Measurements from ENCODE around the gene CHST14.
A peak's percentile ranks its signal among the peaks of the same experiment; 100 is the strongest.

CHST14 gene, protein sequence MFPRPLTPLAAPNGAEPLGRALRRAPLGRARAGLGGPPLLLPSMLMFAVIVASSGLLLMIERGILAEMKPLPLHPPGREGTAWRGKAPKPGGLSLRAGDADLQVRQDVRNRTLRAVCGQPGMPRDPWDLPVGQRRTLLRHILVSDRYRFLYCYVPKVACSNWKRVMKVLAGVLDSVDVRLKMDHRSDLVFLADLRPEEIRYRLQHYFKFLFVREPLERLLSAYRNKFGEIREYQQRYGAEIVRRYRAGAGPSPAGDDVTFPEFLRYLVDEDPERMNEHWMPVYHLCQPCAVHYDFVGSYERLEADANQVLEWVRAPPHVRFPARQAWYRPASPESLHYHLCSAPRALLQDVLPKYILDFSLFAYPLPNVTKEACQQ

DNA sequence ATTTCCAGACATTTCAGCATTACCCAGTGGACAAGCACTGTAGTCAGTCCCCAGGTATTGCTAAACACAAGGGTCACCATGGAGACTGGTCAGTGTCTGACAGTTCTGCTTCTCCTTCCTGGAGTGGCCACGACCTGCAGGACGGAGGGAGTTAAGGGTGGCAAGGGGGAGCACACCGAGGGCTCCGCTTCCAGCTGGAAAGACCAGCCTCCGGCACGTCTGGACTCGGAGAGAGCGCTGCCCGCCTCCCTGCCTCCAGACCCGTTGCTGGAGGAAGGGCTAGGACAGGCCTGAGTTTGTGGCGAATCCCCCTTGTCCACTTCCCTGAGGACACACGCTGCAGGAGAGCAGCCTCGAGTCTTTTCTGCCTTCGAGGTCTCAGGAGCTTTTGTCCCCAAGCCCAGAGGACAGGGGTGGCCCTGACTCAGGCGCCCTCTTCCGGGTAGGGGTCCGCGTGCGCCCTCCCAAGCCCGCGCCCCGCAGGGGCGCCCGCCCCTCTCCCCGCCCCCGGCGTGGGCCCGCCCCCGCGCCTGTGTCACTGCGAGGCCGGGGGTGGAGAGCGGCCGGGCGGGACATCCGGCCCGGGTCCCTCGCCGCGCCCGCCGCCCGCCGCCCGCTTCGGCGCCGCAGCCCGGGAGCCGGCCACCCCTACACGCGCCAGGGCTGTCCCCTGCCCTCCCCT lies at the start of gene CHST14:
Gene CHST14, plus strand, starts transcription at position 562 of the 682 bp plus-strand sequence. CDS start 230 bp downstream, outside the sequence.
- DNase-seq (ENCODE audit: low read depth in 2 of 3, low spot score in 1 of 3) = no peak

DNA sequence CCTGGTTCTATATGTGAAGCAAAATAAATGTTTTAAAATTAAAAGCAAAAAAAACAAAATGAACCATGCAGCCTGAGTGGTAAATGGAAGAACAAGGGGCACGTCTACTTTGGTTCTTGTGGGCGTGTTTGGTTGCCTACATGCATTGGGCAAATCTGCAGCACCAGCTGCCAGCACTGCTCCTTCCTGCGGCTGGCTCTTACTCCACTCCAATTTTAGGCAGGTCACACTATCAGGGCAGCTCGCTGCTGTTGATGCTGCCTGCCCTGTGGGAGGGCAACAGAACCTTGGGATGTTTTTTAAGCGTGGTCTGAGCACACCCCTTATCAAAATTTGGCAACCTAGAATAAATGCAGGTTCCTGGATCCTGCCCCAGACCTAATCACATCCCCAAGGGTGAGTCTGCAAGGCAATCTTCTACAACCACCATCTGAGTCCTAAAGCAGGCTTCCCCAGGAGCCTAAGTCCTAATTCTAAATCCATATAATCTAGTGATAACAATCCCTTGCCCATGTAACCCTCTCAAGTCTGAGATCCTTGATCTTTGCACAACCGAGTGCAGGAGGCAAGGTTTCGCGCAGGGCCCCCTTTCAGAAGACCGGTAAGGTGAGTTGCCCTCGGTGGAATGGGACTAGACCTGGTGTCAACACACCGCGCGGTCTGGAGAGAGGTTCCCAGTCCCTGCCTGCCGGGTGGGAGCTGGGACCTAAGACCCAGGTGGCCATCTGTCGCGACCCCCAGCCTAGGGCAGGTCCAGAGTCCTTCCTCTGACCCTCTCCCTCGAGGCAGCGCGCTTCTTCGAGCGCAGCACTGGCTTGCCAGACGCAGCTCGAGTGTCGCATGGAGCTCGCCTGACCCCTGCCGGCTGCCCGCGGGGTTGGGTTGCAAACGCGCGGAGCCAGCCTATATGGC lies 49.3 kb upstream of the CHST14 start:
- peak; percentile 63 to 78 (median 77) for DNase-seq (ENCODE audit: low read depth in 2 of 3, low spot score in 1 of 3)

DNA sequence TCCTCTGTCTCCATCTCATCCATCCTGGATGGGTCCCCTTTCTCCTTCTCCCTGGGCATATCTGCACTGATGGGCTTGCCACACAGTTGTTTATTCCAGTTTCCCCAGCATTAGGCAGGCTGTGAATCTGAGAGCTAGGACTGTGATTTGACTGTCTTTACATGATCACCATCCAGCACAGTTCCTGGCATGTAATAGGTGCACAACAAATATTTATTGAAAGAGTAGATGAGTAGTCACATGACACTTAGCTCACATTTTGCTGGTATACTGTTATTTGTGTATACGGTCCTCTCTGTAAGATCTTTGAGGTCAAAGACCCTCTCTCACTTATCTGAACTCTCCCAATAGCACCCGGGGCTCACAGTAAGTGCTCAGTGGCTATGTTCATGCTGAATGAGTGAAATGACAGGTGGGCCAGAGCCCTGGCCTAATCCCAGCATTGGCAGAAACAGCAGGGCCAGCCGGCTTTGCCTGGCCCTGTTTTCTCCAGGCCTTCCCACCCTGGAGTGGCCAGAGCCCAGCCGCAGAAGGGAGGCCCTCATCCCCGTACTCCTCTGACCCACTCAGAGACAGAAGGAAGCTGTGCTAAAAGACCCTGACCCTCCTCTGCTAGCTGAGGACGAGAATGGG lies 46.2 kb upstream of the CHST14 start:
- no peak for DNase-seq (ENCODE audit: low read depth in 2 of 3, low spot score in 1 of 3)

DNA sequence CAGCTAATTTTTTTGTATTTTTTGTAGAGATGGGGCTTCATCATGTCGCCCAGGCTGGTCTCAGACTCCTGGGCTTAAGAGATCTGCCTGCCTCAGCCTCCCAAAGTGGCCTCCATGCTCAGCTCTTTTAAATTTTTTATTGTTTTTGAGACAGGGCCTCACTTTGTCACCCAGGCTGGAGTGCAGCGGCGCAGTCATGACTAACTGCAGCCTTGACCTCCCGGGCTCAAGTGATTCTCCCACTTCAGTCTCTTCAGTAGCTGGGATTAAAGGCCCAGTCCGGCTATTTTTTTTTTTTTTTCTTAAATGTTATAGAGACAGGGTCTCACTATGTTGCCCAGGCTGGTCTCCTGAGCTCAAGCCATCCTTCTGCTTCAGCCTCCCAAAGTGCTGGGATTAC lies 45.1 kb upstream of the CHST14 start:
- DNase-seq (ENCODE audit: low read depth in 2 of 3, low spot score in 1 of 3) = no peak

DNA sequence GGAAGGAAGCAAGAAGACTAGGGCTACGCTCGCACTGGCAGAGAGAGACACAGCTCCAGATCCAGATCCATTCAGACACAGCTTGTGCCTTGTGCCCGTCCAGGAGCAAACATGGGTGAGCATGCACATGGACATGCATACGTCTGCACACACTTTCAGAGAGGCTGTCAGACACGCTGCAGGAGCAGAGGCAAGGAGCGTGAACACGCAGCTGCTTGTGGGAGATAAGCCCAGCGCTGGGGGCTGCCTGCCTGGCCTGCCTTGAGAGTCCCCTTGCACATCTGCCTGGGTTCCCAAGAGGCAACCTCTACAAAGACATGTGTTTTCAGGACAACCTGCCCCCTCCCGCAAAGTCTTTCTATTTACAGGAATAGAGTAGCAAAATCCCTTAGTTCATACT lies 43.6 kb upstream of the CHST14 start:
- no peak for DNase-seq (ENCODE audit: low read depth in 2 of 3, low spot score in 1 of 3)

DNA sequence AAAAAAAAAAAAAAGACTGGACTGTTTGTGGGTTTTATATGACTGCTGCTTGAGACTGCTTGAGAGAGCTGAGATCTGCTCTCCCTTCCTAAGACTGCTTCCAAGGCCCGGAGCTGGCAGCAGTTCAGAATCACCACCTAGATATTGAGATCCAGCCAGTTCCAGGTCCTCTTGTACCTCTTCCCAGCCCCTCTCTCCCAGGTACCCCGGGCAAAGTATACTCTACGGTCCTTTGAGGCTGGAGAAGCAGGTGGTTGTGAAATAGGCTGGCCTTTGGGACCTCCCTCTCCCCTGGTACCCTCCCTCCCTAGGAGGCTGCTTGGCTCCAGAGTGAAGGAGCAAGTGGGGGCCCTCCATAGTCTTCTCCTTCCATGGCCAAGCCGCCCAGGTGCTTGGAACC lies 42.6 kb upstream of the CHST14 start:
- no peak for DNase-seq (ENCODE audit: low read depth in 2 of 3, low spot score in 1 of 3)

DNA sequence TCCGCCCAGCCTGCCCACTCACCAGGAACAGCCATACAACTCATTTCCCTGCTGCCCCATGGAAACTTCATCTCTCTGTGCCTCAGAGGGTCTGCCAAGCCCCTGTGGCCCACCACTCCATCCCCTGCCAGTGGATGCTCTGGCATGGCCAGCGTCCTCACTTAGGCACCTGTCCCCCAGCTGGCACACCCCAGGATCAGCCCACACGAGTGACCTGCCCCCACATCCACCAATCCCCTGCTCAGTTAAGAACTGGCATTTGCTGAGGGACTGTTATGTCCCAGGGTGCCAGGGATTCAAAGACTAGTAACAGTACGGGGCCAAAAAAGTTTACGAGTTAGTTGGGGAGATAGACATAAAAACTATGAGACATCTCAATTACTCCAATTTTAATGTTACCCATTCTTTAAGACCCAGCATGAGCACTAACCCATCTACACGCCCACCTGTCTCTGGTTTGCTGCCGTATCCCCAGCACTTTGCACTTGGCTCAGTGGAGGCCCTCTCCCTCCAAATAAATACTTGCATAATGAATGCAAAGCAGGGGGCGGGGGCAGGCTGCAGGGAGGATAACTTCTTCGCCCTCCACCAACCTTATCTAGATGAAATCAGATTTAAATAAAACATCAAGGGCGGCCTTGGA lies 41.6 kb upstream of the CHST14 start:
- no peak for DNase-seq (ENCODE audit: low read depth in 2 of 3, low spot score in 1 of 3)

DNA sequence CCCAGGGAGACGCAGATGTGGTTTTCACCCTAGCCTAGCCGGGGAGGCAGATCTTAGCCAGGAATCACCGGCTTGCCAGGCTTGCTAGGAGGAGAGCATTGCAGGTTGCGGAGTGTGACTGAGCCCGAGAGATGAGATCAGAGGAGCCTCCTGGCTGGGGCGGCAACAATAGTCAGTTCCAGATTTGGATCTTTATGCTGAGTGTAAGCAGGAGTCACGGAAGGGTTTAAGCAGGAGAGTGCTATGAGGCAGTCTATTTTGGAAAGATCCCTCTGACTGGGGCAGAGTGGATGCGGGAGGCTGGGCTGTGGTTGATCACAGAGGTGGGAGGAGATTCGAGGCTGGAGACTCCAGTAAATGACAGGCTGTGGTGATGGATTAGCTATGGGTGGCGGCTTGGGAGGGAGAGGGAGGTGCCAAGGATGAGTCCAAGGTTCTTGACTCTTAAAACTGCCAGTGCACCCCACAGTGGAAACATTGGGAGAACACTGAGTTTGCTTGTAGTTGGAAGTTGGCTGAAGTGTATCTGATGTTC lies 40.4 kb upstream of the CHST14 start:
- DNase-seq (ENCODE audit: low read depth in 2 of 3, low spot score in 1 of 3) = no peak

DNA sequence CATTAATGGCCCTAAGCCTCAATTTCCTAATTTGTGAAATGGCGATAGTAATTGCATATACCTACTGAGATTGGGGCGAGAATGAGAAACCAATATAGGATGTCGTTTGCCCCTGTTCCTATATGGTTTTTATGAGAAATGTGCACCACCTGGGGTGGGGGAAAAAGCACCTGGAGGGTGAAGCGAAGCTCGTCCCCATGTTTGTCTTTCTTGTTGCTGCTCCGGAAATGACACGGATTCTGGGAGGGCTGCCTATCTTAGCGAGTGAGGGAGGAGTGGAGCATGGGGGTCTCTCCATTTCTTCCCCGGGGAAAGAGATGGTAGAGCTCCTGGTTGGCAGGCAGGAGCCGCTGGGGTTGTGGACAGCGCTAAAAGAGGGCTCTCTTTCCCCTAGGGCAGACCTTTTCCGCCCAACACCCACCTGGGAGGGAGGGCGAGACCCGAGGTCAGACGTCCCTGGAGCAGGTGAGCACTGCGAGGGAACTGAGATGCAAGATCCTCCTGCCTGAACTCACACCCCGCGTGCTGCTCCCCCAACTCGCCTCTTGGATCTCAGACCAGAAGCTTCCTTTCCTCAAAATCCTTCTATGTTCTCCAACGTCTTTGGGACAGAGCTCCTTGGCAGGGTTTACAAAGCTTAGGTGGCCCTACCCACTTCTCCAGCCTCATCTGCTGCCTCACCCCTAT lies 35.6 kb upstream of the CHST14 start:
- DNase-seq (ENCODE audit: low read depth in 2 of 3, low spot score in 1 of 3) = no peak

DNA sequence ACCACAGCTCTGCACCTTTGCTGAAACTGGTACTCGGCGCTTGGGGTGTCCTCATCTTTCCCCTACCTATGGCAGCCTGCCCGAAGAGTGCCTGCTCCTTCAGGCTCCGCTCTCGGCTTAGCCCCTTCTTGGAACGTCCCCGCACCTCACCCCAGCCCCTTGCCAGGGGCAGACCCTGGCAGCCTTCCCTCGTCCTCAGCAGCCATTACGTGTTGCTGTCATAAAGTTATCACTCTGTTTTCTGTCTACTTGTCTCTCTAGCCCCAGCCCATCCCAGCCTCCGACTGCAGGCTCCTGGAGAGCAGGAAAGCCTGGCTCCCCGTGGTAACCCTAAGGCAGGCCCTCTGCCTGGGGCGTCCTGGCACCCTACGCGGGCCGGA lies 35.1 kb upstream of the CHST14 start:
- DNase-seq (ENCODE audit: low read depth in 2 of 3, low spot score in 1 of 3) = no peak

DNA sequence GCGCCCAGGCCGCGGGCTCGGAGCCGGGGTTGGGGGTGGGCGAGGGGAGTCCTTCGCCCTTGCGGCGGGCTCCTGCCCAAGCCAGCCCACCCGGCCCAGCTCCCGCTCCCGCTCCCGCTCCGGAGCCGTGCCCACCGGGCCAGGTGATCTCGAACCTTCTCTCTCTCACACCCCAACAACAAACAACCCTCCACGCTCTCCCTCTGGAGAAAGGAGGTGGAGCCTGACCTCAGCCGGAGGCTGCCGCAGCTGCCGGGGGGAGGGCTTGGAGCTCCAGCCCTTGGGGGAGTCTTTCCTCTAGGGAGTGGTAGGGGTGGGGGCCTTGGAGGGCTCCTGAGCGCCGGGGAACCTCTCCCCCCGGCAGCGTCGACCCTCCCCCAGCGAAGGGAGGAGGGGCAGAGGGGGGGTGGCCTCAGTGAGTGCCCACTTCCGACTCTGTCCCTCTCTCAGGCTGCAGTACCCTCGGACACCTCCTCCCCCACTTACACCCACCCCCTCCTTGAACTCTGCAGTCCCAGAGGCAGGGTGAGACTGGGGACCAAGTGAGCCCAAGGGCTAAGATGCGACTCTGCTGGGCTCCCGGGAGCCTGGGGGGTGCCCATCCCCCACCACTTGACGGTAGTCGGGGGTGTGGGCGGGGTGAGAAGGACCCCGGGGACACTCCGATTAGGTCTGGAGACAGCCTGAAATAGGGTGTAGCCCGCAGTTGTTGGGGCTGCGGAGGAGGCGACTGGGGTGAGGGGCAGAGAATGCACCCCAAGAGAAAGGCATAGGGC lies 34.5 kb upstream of the CHST14 start:
- DNase-seq (ENCODE audit: low read depth in 2 of 3, low spot score in 1 of 3) = no peak

DNA sequence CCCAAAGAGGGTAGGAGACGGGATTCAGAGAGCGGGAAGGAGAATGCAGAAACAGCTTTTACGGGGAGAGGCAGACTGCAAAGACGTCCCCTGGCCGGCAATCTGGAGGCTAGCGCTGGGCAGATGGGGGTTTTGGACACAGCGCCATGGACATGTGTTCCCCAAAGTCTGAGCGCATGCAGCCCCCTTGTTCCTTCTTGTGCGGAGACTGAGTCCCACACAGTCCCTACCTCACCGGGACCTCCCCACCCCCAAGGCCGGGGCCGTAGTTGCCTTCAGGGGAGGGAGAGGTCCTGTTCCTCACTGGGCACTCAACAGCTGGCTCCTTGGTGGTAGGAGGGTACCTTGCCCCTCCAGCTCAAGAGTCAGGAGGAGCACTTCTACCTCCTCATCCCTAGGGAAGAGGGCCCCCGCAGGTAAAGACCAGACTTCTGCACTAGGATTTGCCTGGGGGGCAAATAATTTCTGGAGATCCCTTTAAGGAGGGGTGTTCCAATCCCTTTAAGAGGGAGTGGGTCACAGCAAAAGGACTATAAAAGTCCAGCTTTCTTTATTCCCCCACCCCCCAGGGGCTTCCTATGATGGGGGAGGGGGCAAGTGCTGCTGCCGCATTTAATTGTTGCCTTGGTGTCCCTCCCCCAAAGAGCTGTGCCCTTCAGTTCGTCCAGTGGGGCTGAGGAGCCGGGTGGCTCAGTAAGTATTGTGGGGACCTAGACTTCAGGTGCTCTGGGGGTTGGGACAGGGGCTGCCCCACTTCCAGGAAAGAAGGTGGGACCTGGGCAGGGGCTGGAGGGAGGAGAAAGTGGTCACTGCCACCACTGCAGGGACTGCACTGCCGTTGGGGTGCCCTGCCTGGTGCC lies 33.7 kb upstream of the CHST14 start:
- DNase-seq (ENCODE audit: low read depth in 2 of 3, low spot score in 1 of 3) = no peak

DNA sequence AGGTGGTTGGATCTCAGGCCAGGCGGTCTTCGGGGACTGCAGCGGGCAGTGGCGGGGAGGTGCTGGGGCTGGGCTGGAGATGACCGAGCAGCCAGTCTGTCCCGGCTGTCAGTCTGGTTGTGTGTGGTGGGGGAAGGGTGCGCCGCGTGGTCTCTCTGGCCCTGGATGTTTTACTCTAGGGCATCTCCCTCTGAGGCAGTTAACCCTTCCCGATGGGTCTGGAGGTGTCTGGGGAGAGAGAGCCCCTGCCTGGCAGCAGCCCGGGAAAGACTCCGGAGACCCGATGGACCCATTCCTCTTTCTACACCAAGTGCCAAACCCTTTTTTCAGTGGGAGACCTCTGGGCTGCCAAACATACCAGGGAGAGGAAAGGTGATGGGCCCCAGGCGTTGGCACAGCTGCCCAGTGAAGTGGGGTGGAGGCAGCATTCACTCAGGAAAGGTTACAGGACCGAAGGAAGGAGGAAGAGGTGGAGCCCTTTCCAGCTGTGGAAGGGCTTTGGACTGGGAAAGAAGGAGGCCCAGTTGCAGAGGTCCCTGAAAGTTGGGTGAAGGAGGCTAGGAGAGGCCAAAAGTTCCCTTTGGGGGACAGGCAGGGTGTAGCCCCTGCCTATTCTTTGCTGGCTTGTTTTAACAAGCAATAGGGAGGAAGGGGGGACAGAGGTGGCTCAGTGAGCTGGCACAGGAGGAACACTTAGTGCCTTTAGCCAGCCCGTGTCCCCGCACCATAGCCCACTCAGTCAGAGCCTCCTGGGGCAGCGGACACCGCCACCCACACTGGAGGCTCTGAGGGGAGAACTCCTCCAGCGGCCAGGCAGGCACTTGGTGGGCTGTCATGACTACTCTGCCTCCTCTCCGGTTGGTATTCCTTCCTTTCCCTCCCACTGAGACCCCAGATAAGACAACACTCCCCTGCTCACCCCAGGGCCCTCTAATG lies 32.8 kb upstream of the CHST14 start:
- no peak for DNase-seq (ENCODE audit: low read depth in 2 of 3, low spot score in 1 of 3)

DNA sequence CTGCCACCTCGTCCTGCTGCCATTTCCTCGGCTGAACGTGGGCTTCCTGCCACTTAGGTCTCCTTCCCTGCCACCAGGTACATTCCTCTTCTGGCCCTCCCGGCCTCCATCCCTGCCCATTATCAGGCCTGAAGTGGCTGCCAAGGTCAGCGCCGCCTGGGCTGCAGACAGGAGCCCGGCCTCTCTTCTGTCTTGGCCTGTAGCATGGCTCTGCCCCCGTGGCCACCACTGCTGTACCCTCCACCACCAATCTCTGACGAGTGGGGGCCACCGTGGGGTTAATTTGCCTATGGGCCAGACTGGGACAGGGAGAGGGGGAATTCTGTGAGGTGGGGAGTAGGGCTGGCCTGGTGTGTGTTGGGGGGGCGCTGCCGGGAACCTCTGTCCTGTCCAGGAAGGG lies 32.1 kb upstream of the CHST14 start:
- DNase-seq (ENCODE audit: low read depth in 2 of 3, low spot score in 1 of 3) = no peak

DNA sequence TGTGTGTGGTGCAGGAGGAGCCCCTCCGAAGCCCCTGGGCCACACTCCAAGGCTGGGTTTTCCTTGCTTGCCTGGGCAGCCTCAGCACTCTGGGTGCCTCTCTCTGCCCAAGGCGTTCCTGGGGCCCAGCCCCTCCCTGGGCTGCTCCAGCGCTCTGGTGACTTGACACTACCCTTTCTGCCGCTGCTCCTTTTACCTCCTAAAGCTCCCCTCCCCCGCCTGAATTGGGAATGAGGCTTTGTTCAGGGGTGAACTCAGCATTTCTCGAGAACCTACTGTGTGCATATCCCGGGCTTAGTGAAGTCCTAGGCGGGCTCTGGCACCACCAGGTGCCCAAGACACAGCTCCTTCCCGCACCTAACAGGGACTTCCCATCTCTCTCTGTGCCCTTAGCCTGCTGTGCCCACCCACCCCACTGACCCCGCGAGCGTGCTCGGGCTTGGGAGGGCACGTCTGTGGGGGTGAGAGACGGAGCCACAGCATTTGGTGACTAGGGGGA lies 31.3 kb upstream of the CHST14 start:
- no peak for DNase-seq (ENCODE audit: low read depth in 2 of 3, low spot score in 1 of 3)

DNA sequence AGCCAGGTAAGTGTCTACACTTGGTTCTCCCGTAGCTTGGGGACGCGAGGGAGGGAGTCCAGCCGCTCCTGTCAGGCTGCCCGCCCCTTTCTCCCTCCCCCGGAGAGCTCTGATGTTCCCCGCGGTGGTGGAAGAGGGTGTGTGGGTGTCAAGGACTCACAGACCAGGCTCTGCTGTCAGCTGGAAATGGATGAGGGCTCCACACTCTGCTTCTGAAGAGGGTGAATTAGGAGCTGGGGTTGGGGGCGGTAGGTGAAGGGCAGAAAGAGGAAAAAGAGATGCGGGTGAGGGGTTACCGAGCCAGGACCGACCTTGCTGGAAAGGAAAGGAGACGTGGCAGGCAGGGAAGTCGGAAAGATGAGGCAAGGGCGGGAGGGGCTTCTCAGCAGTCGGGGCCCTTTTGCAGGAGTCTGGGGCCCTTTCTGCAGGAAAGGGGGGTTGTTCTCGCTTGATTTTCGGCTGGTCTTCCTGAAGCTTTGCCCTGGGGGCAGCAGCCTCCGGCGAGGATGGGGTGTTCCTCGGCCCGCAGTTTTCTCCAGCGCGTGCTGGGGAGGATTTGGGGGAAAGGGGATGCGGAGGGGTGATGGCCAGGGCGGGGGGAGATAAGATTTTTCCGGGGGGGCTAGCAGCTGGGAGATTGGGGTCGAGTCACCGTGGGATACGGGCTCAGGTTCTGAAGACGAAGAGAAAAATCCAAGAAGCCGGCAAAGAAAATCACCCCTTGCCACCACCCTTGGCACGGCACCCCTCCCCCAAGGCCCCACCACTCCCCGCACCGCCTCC lies 30.6 kb upstream of the CHST14 start:
- DNase-seq (ENCODE audit: low read depth in 2 of 3, low spot score in 1 of 3) = no peak
